A673 (cell line): ENCODE data around the gene RABGGTA. TPM values are rescaled to one million over a fixed set of nuclear protein-coding genes. Genes with fewer than 3 reads are reported as not detected.

Experiments used
- BruUV-seq: library from RNA; stranded (reverse); fragments of 400-500 nt; replicated peaks from 2 replicates; lab custom pipeline; 2021; lab: Mats Ljungman, UMichigan
- CTCF ChIA-PET: fragments of 300-600 bp; sonication (Branson Sonifier 250); formaldehyde crosslinking; loops from one replicate; lab custom pipeline; 2022; ENCODE audit warnings: antibody characterized with exemption; lab: Charles Lee
- POLR2A ChIA-PET: fragments of 300-600 bp; sonication (Branson Sonifier 250); formaldehyde crosslinking; loops from one replicate; lab custom pipeline; 2022; ENCODE audit warnings: antibody characterized with exemption; ENCODE audit not compliant: low non-redundant PET; lab: Charles Lee
- DNase-seq: peaks from one replicate; pipeline ENCODE4 v3.0.0-alpha.2; 2015; ENCODE audit warnings: low spot score
- H3K27ac ChIP-seq: fragments of 200-600 bp; sonication (generic); 2 replicates; pipeline ENCODE4 v1.5.1; 2016; ENCODE audit warnings: mixed run types, low read depth, mild to moderate bottlenecking, mixed read lengths, antibody characterized with exemption, low read length; ENCODE audit not compliant: poor library complexity, severe bottlenecking
- H3K27me3 ChIP-seq: fragments of 200-600 bp; sonication (generic); replicated peaks from 2 replicates; pipeline ENCODE4 v1.6.1; 2017; ENCODE audit warnings: mixed run types, low read depth, mild to moderate bottlenecking, mixed read lengths, antibody characterized with exemption, low read length; ENCODE audit not compliant: insufficient read depth, poor library complexity
- H3K36me3 ChIP-seq: fragments of 200-600 bp; sonication (generic); 2 replicates; pipeline ENCODE4 v1.6.1; 2016; ENCODE audit warnings: mixed run types, mild to moderate bottlenecking, mixed read lengths, antibody characterized with exemption, low read length; ENCODE audit not compliant: insufficient read depth, poor library complexity, severe bottlenecking
- H3K4me1 ChIP-seq: fragments of 200-600 bp; sonication (generic); 2 replicates; pipeline ENCODE4 v1.6.1; 2017; ENCODE audit warnings: mixed run types, mild to moderate bottlenecking, mixed read lengths, antibody characterized with exemption, low read length; ENCODE audit not compliant: insufficient read depth, poor library complexity, severe bottlenecking
- H3K4me3 ChIP-seq: fragments of 200-600 bp; sonication (generic); 2 replicates; pipeline ENCODE4 v1.5.1; 2016; ENCODE audit warnings: low read depth, mixed run types, mild to moderate bottlenecking, mixed read lengths, low read length; ENCODE audit not compliant: poor library complexity, severe bottlenecking
- H3K9me3 ChIP-seq: fragments of 200-600 bp; sonication (generic); 2 replicates; pipeline ENCODE4 v1.6.1; 2016; ENCODE audit warnings: mixed run types, low read depth, mild to moderate bottlenecking, mixed read lengths, antibody characterized with exemption, low read length; ENCODE audit not compliant: poor library complexity, severe bottlenecking
- CTCF ChIP-seq: fragments of 300-800, 200-600 bp; sonication (generic); conservative IDR thresholded peaks from 2 replicates; pipeline ENCODE4 v1.5.1; 2017; ENCODE audit warnings: low read depth, mild to moderate bottlenecking, antibody characterized with exemption, low read length, moderate library complexity, mixed read lengths
- EZH2 ChIP-seq: fragments of 200-600 bp; sonication (generic); IDR thresholded peaks from 2 replicates; pipeline ENCODE4 v1.6.1; 2017; ENCODE audit warnings: borderline replicate concordance, low read depth, mild to moderate bottlenecking, mixed read lengths, antibody characterized with exemption, low read length; ENCODE audit not compliant: poor library complexity, severe bottlenecking
- intact Hi-C: fragments of 100-400 bp; cut with micrococcal nuclease; formaldehyde crosslinking; loops from one replicate; pipeline ENCODE4 v1.10.0; 2022; ENCODE audit not compliant: unreplicated experiment
- total RNA-seq: library from RNA; stranded (reverse); gene quantifications from 2 replicates; pipeline ENCODE4 v1.2.3, GENCODE V29; 2021

RABGGTA gene
- total RNA-seq, 1 experiment from 2014 or later, result 22.2 TPM

- ChIA-PET CTCF (interaction anchor here (0.8 to 1.7 kb wide), 3 partner anchors 9 to 57 kb away, joined by 3 to 9 read pairs (median 7); partner anchors contain the start of gene TINF2), POLR2A (interaction anchor here (0.5 to 1.1 kb wide), 3 partner anchors 10 to 313 kb away, joined by 4 read pairs; partner anchors contain the start of gene LTB4R2)
- Histone ChIP-seq H3K27ac (peak within 1 kb of the TSS; percentile 82), H3K36me3 (peaks cover 29% of the 10 kb centered on the region), H3K9me3 (no peaks in the 10 kb centered on the region), H3K27me3 (no peaks in the 10 kb centered on the region), H3K4me1 (no peaks in the 10 kb centered on the region), H3K4me3 (peak within 1 kb of the TSS; percentile 92)
- intact Hi-C loops, result loop anchor here (5.0 kb wide), 1 partner anchor 242 kb away; no protein-coding TSS in a partner anchor
- no peak for TF ChIP-seq EZH2
- TF ChIP-seq CTCF, result no peak
- DNase-seq, result peak; percentile 90
- TSS peak; percentile 64 for BruUV-seq
Observed at GRCh38 chr14:24299255-24300191, 28.1 kb upstream of the RABGGTA start, which contains the start of the genes DHRS1 and NOP9. TSS of gene DHRS1 (minus strand) at chr14:24299780. CDS start at chr14:24299106, 674 bp downstream. TSS of gene NOP9 (plus strand) at chr14:24299850. CDS start at chr14:24299955, 105 bp downstream.

GRCh38 chr14:24298892-24299254 is 27.5 kb upstream of the RABGGTA start:
- H3K9me3 ChIP-seq, result no peaks in the 10 kb centered on the region
- no peak for TF ChIP-seq EZH2
- no peak for TF ChIP-seq CTCF
- BruUV-seq, result no TSS peak
- H3K36me3 ChIP-seq, result peaks cover 23% of the 10 kb centered on the region
- no peaks in the 10 kb centered on the region for H3K4me1 ChIP-seq
- ChIA-PET CTCF (interaction anchor here (1.2 to 1.7 kb wide), 2 partner anchors 10 to 56 kb away, joined by 7 to 9 read pairs; partner anchors contain the start of gene TINF2), POLR2A (no interaction called here)
- no peaks in the 10 kb centered on the region for H3K27me3 ChIP-seq
- DNase-seq, result peak; percentile 20
- peak overlapping the region; percentile 92 for H3K4me3 ChIP-seq
- H3K27ac ChIP-seq, result peak overlapping the region; percentile 82
- intact Hi-C loops, result loop anchor here (5.0 kb wide), 1 partner anchor 242 kb away; no protein-coding TSS in a partner anchor

GRCh38 chr14:24297190-24297964 is 26.0 kb upstream of the RABGGTA start:
- H3K9me3 ChIP-seq, result no peaks in the 10 kb centered on the region
- H3K27me3 ChIP-seq, result no peaks in the 10 kb centered on the region
- ChIA-PET POLR2A (no interaction called here), CTCF (interaction anchor here (0.8 to 2.2 kb wide), 9 partner anchors 10 to 239 kb away, joined by 3 to 36 read pairs (median 6); partner anchors contain the start of genes CIDEB, MDP1, RABGGTA and TINF2)
- H3K36me3 ChIP-seq, result peaks cover 9% of the 10 kb centered on the region
- no peak overlapping the region for H3K4me3 ChIP-seq
- no peaks in the 10 kb centered on the region for H3K4me1 ChIP-seq
- H3K27ac ChIP-seq, result no peak overlapping the region
- no TSS peak for BruUV-seq
- DNase-seq, result peak; percentile 45
- intact Hi-C loops, result loop anchor here (1.0 to 5.0 kb wide), 3 partner anchors 54 to 283 kb away; no protein-coding TSS in a partner anchor
- TF ChIP-seq CTCF (peak; percentile 64), EZH2 (no peak)
